C4-2B (cell line): ENCODE measurements around the gene G2E3.

Source experiments
- CTCF ChIP-seq: fragments of 450-650 bp; conservative IDR thresholded peaks from 2 replicates; pipeline ENCODE4 v1.5.1; 2017; ENCODE audit warnings: mild to moderate bottlenecking
- ZFX ChIP-seq: fragments of 450-650 bp; IDR thresholded peaks from 2 replicates; pipeline ENCODE4 v1.6.1; 2017

GRCh38 chr14:30656190-30656632 lies 97.3 kb downstream of the G2E3 start:
- TF ChIP-seq CTCF (peak; percentile 92), ZFX (no peak)
